B cell (primary cell): ENCODE results near the gene ZDHHC18. TPM values are rescaled to one million over a fixed set of nuclear protein-coding genes. Genes with fewer than 3 reads are reported as not detected.
A peak's percentile ranks its signal among the peaks of the same experiment; 100 is the strongest.

Source experiments
- ATAC-seq: fragments of 200-7000 bp; cut with Tn5 transposase; one replicate; pipeline ENCODE4 v1.10.0; 2021; ENCODE audit warnings: low read depth, mild to moderate bottlenecking, moderate number of reproducible peaks, moderate library complexity
- CTCF ChIA-PET: fragments of 350-600 bp; sonication (Branson Sonifier 250); formaldehyde crosslinking; loops from one replicate; lab custom pipeline; 2021; ENCODE audit warnings: antibody characterized with exemption, inconsistent platforms; lab: Charles Lee
- POLR2A ChIA-PET: fragments of 350-600 bp; sonication (Branson Sonifier 250); formaldehyde crosslinking; loops from one replicate; lab custom pipeline; 2021; ENCODE audit warnings: antibody characterized with exemption; lab: Charles Lee
- DNase-seq: peaks from one replicate; pipeline ENCODE4 v3.0.0; 2013
- H2AFZ ChIP-seq: 2 replicates; pipeline ENCODE4 v1.6.1; 2012; ENCODE audit warnings: mild to moderate bottlenecking, low read depth, low read length; ENCODE audit not compliant: insufficient read depth, poor library complexity, severe bottlenecking
- H3K27ac ChIP-seq, 2 donors: 1 replicate in 1 of 2; 2 replicates in 1 of 2; pipeline ENCODE4 v1.5.1; 2012 to 2013; ENCODE audit warnings: low read length in 2 of 2, mild to moderate bottlenecking in 2 of 2, moderate library complexity in 1 of 2
- H3K27me3 ChIP-seq, 4 experiments: fragments of 200-600 bp in 1 of 4; sonication (generic) in 1 of 4; replicated peaks in 1 of 4; 1 replicate in 2 of 4; 2 replicates in 2 of 4; pipeline versions ENCODE4 v1.6.1 to v1.7.0; 2013 to 2016; ENCODE audit warnings: low read length in 3 of 4, mild to moderate bottlenecking in 2 of 4, mixed read lengths in 1 of 4, moderate library complexity in 1 of 4; ENCODE audit not compliant: insufficient read depth in 4 of 4, control insufficient read depth in 3 of 4; ENCODE audit errors: control extremely low read depth in 1 of 4
- H3K36me3 ChIP-seq, 2 experiments: replicated peaks in 1 of 2; 1 replicate in 1 of 2; 2 replicates in 1 of 2; pipeline versions ENCODE4 v1.6.1 to v1.7.1; 2013; ENCODE audit warnings: low read length in 1 of 2; ENCODE audit not compliant: insufficient read depth in 2 of 2, control insufficient read depth in 1 of 2; ENCODE audit errors: control extremely low read depth in 1 of 2, extremely low read depth in 1 of 2
- H3K4me1 ChIP-seq, 2 donors: fragments of 200-600 bp in 1 of 2; sonication (generic) in 1 of 2; 1 replicate in 1 of 2; 2 replicates in 1 of 2; pipeline versions ENCODE4 v1.5.1 to v1.6.1; 2013 to 2017; ENCODE audit warnings: low read length in 2 of 2; ENCODE audit not compliant: control insufficient read depth in 2 of 2, insufficient read depth in 2 of 2
- H3K4me2 ChIP-seq: replicated peaks from 2 replicates; pipeline ENCODE3; 2012; ENCODE audit warnings: mild to moderate bottlenecking, low read depth, low read length; ENCODE audit not compliant: poor library complexity, severe bottlenecking
- H3K4me3 ChIP-seq, 5 experiments: fragments of 200-600 bp in 1 of 5; sonication (generic) in 1 of 5; 1 replicate in 3 of 5; 2 replicates in 2 of 5; pipeline versions ENCODE4 v1.5.1 to v1.7.0; 2011 to 2016; ENCODE audit warnings: low read length in 4 of 5, mild to moderate bottlenecking in 4 of 5, low read depth in 2 of 5, control low read depth in 1 of 5, moderate library complexity in 1 of 5; ENCODE audit not compliant: insufficient read depth in 1 of 5; ENCODE audit errors: control extremely low read depth in 1 of 5, extremely low read depth in 1 of 5
- H3K79me2 ChIP-seq: fragments of 200-600 bp; sonication (generic); one replicate; pipeline ENCODE4 v1.6.0; 2016; ENCODE audit warnings: low read length; ENCODE audit not compliant: control insufficient read depth, insufficient read depth
- H3K9ac ChIP-seq: fragments of 200-600 bp; sonication (generic); 2 replicates; pipeline ENCODE4 v1.6.1; 2017; ENCODE audit warnings: mild to moderate bottlenecking, low read length, moderate library complexity
- H3K9me3 ChIP-seq, 3 donors: one replicate each; pipeline versions ENCODE4 v1.6.1 to v1.7.1; 2013; ENCODE audit warnings: low read length in 2 of 3; ENCODE audit not compliant: control insufficient read depth in 2 of 3, insufficient read depth in 1 of 3; ENCODE audit errors: control extremely low read depth in 1 of 3
- H4K20me1 ChIP-seq: 2 replicates; pipeline ENCODE4 v1.6.0; 2012; ENCODE audit warnings: mild to moderate bottlenecking, low read length; ENCODE audit not compliant: insufficient read depth, control insufficient read depth, poor library complexity, severe bottlenecking
- H3K27ac Mint-ChIP-seq: one replicate; pipeline ENCODE4 v1.8.0; 2021; ENCODE audit warnings: mixed read lengths
- H3K27me3 Mint-ChIP-seq: one replicate; pipeline ENCODE4 v1.8.0; 2021; ENCODE audit warnings: mixed read lengths
- H3K4me1 Mint-ChIP-seq: one replicate; pipeline ENCODE4 v1.8.0; 2021; ENCODE audit warnings: mixed read lengths
- H3K4me3 Mint-ChIP-seq: one replicate; pipeline ENCODE4 v1.8.0; 2021; ENCODE audit warnings: mixed read lengths
- H3K9me3 Mint-ChIP-seq: one replicate; pipeline ENCODE4 v1.8.0; 2022; ENCODE audit warnings: mixed read lengths; ENCODE audit not compliant: insufficient read depth
- CTCF ChIP-seq: fragments of 200-600 bp; IDR thresholded peaks from one replicate; pipeline ENCODE4 v1.8.0; 2022; ENCODE audit warnings: antibody characterized with exemption, mild to moderate bottlenecking
- EZH2 ChIP-seq: IDR thresholded peaks from 2 replicates; pipeline ENCODE4 v1.6.1; 2012; ENCODE audit warnings: borderline replicate concordance, low read depth, mild to moderate bottlenecking, moderate library complexity, low read length; ENCODE audit not compliant: insufficient read depth, poor library complexity, severe bottlenecking
- WGBS: methylation state at CpG from one replicate; pipeline ENCODE4 v1.1.5; 2013; ENCODE audit warnings: missing lambda C conversion rate; ENCODE audit not compliant: insufficient coverage; 5-methylcytosine and 5-hydroxymethylcytosine counted together
- intact Hi-C: fragments of 100-400 bp; cut with micrococcal nuclease; formaldehyde crosslinking; loops from one replicate; pipeline ENCODE4 v1.10.0; 2022
- polyA plus RNA-seq: library from polyadenylated mRNA; depleted of rRNA; stranded (reverse); fragments of >200 nt; gene quantifications from 2 replicates; pipeline ENCODE4 v1.2.3, GENCODE V29; 2012
- total RNA-seq, 2 donors: library from RNA; stranded (reverse); fragments of 120-200 nt in 1 of 2; gene quantifications; 1 replicate in 1 of 2; 2 replicates in 1 of 2; pipeline versions ENCODE4 v1.2.3 to v1.2.4, GENCODE V29; 2013 to 2022

Gene ZDHHC18
- total and polyA plus RNA-seq, 2 donors (not counting 1 experiment from before 2014, with no cell fraction given): 25.8 to 30.8 TPM

- no peak for TF ChIP-seq EZH2
- no peak for TF ChIP-seq CTCF
- CTCF ChIA-PET: interaction anchor here (0.7 to 1.3 kb wide), 4 partner anchors 9 to 182 kb away, joined by 3 to 8 read pairs (median 4); no protein-coding TSS in a partner anchor
Measured at GRCh38 chr1:26781206-26781825, 45.2 kb upstream of the ZDHHC18 start.

GRCh38 chr1:26782521-26783212, 43.8 kb upstream of the ZDHHC18 start:
- H3K27ac Mint-ChIP-seq: peak overlapping the region; percentile 11
- no peak overlapping the region for H3K4me3 Mint-ChIP-seq
- H3K9ac ChIP-seq: no peak overlapping the region
- no peaks in the 10 kb centered on the region for H3K9me3 Mint-ChIP-seq
- H3K4me2 ChIP-seq: no peak overlapping the region
- H4K20me1 ChIP-seq: peaks cover 9% of the 10 kb centered on the region
- peaks cover 42% of the 10 kb centered on the region for H3K4me1 Mint-ChIP-seq
- 100% methylated on average over 1 of the region's 3 CpGs for WGBS
- ChIA-PET POLR2A (no interaction called here), CTCF (interaction anchor here (10.1 kb wide), 1 partner anchor 180 kb away, joined by 479 read pairs; no protein-coding TSS in a partner anchor)
- H3K4me1 ChIP-seq: peaks cover 25 to 37% of the 10 kb centered on the region in 2 donors
- no peak for ATAC-seq
- intact Hi-C loops: no loop called here
- no peak overlapping the region for H3K4me3 ChIP-seq
- TF ChIP-seq EZH2 (no peak), CTCF (no peak)
- no peaks in the 10 kb centered on the region for H3K9me3 ChIP-seq
- H3K27me3 ChIP-seq: no peaks in the 10 kb centered on the region
- no peaks in the 10 kb centered on the region for H3K79me2 ChIP-seq
- peaks cover 0 to 35% of the 10 kb centered on the region in 2 experiments for H3K36me3 ChIP-seq
- peak overlapping the region in 1 of 2 donors; percentile 37 for H3K27ac ChIP-seq
- no peak overlapping the region for H2AFZ ChIP-seq
- no peak for DNase-seq
- H3K27me3 Mint-ChIP-seq: no peaks in the 10 kb centered on the region

More at GRCh38 chr1:26781206-26781825, 45.2 kb upstream of the ZDHHC18 start:
- 97% methylated on average over 5 of the region's 11 CpGs for WGBS
- Histone ChIP-seq H4K20me1 (peaks cover 9% of the 10 kb centered on the region), H3K27me3 (no peaks in the 10 kb centered on the region), H3K27ac (no peak overlapping the region), H3K4me3 (no peak overlapping the region), H3K4me1 (peaks cover 17 to 25% of the 10 kb centered on the region in 2 donors), H3K4me2 (no peak overlapping the region), H3K9ac (no peak overlapping the region), H3K9me3 (no peaks in the 10 kb centered on the region), H2AFZ (no peak overlapping the region), H3K79me2 (peaks cover 4% of the 10 kb centered on the region), H3K36me3 (peaks cover 0 to 48% of the 10 kb centered on the region in 2 experiments)
- no peak for DNase-seq
- ATAC-seq: no peak
- H3K27ac Mint-ChIP-seq: peak overlapping the region; percentile 11
- POLR2A ChIA-PET: interaction anchor here (0.7 kb wide), 2 partner anchors 80 to 196 kb away, joined by 3 to 4 read pairs; no protein-coding TSS in a partner anchor
- no peak overlapping the region for H3K4me3 Mint-ChIP-seq
- peaks cover 29% of the 10 kb centered on the region for H3K4me1 Mint-ChIP-seq
- H3K9me3 Mint-ChIP-seq: no peaks in the 10 kb centered on the region
- intact Hi-C loops: no loop called here
- H3K27me3 Mint-ChIP-seq: no peaks in the 10 kb centered on the region
